Right cardiac atrium (tissue), 5 donors: ENCODE results near the gene ACSL5. TPM values are rescaled to one million over a fixed set of nuclear protein-coding genes. Genes with fewer than 3 reads are reported as not detected.
A peak's percentile ranks its signal among the peaks of the same experiment; 100 is the strongest.
"Not testable (repeated sequence)": the region's sequence is repeated elsewhere in the genome, so short reads cannot be mapped to it uniquely, and the experiment has no call there.

Experiments used
- ATAC-seq, 2 donors: fragments of 200-7000 bp; cut with Tn5 transposase; one replicate each; pipeline versions ENCODE4 v1.8.0 to v1.9.1; 2020; ENCODE audit warnings: moderate library complexity in 2 of 2, mild to moderate bottlenecking in 1 of 2
- DNase-seq, 3 donors: peaks; one replicate each; pipeline ENCODE4 v3.0.0-alpha.2; 2020
- H3K27ac ChIP-seq: one replicate; pipeline ENCODE4 v1.5.1; 2013; ENCODE audit warnings: mild to moderate bottlenecking, low read length, control low read depth, moderate library complexity
- H3K27me3 ChIP-seq: one replicate; pipeline ENCODE4 v1.6.1; 2013; ENCODE audit not compliant: control insufficient read depth, insufficient read depth
- H3K4me1 ChIP-seq: one replicate; pipeline ENCODE4 v1.6.1; 2013; ENCODE audit warnings: low read length; ENCODE audit not compliant: control insufficient read depth, insufficient read depth
- H3K4me3 ChIP-seq: one replicate; pipeline ENCODE4 v1.5.1; 2013; ENCODE audit warnings: low read length, control low read depth
- H3K9me3 ChIP-seq: one replicate; pipeline ENCODE4 v1.6.1; 2013; ENCODE audit warnings: low read length; ENCODE audit not compliant: control insufficient read depth
- WGBS: extraction: QIAGEN DNeasy Blood & Tissue Kit; methylation state at CpG from one replicate; pipeline ENCODE4 v1.1.7; 2013; 5-methylcytosine and 5-hydroxymethylcytosine counted together
- intact Hi-C, 4 donors: fragments of 100-400 bp; cut with DNase I; formaldehyde crosslinking; loops; one replicate each; pipeline versions ENCODE4 v1.11.0 to v1.14.0; 2022 to 2023
- polyA plus RNA-seq: library from polyadenylated mRNA; stranded (reverse); fragments of 200-250 nt; gene quantifications from one replicate; pipeline ENCODE4 v1.2.3, GENCODE V29; 2013
- total RNA-seq, 4 donors: library from RNA; stranded (reverse); fragmentation: NEBNext Ultra II Directional; extraction: Animal tissue kit (Norgen Biotek cat#: 25700); gene quantifications; one replicate each; pipeline ENCODE4 v1.2.1, GENCODE V29; 2021
- donor health status: healthy with polysubstance abuse.
- donor health status: DM: no; HTN: yes; CAD: no.
- donor health status: DM: no; HTN: no; CAD: no.
- donor health status: DM: no; HTN: yes; CAD: no; lungs with severe emphysema.
- donor health status: DM: yes; HTN: yes; CAD: no.

The ACSL5 gene
- total and polyA plus RNA-seq, 5 donors: 6.9 to 10.2 (median 7.7) TPM

GRCh38 chr10:112393341-112393740, 19.4 kb downstream of the ACSL5 start:
- intact Hi-C loops: no loop called here
- Histone ChIP-seq H3K9me3 (no peaks in the 10 kb centered on the region), H3K4me3 (no peak overlapping the region), H3K4me1 (peaks cover 4% of the 10 kb centered on the region), H3K27me3 (no peaks in the 10 kb centered on the region), H3K27ac (no peak overlapping the region)
- WGBS: 80% methylated on average over 1 of the region's 1 CpG
- ATAC-seq: no peak
- DNase-seq: no peak

- Histone ChIP-seq H3K27me3 (no peaks in the 10 kb centered on the region), H3K27ac (no peak overlapping the region), H3K9me3 (no peaks in the 10 kb centered on the region), H3K4me1 (peaks cover 4% of the 10 kb centered on the region), H3K4me3 (no peak overlapping the region)
- WGBS: 85% methylated on average over 2 of the region's 2 CpGs
- intact Hi-C loops: no loop called here
- DNase-seq (no peak), ATAC-seq (no peak)
Measured at GRCh38 chr10:112393827-112394226, 19.9 kb downstream of the ACSL5 start.

GRCh38 chr10:112394475-112394875, 20.6 kb downstream of the ACSL5 start:
- H3K4me1 ChIP-seq: peaks cover 2% of the 10 kb centered on the region
- ATAC-seq (peak in 1 of 2 donors; percentile 32), DNase-seq (no peak)
- WGBS: 79% methylated on average over 5 of the region's 5 CpGs
- intact Hi-C loops: no loop called here
- no peaks in the 10 kb centered on the region for H3K27me3 ChIP-seq
- no peak overlapping the region for H3K4me3 ChIP-seq
- no peaks in the 10 kb centered on the region for H3K9me3 ChIP-seq
- no peak overlapping the region for H3K27ac ChIP-seq

- no peak for DNase-seq
- Histone ChIP-seq H3K9me3 (no peaks in the 10 kb centered on the region), H3K27me3 (no peaks in the 10 kb centered on the region), H3K4me1 (peaks cover 2% of the 10 kb centered on the region), H3K4me3 (no peak overlapping the region), H3K27ac (no peak overlapping the region)
- ATAC-seq: no peak
- intact Hi-C loops: no loop called here
- 78% methylated on average over 5 of the region's 5 CpGs for WGBS
Measured at GRCh38 chr10:112395809-112396530, 22.1 kb downstream of the ACSL5 start.

GRCh38 chr10:112397592-112397991, 23.7 kb downstream of the ACSL5 start:
- Histone ChIP-seq H3K9me3 (no peaks in the 10 kb centered on the region), H3K4me3 (no peak overlapping the region), H3K27me3 (no peaks in the 10 kb centered on the region), H3K27ac (no peak overlapping the region), H3K4me1 (peaks cover 2% of the 10 kb centered on the region)
- ATAC-seq (no peak), DNase-seq (no peak)
- WGBS: 87% methylated on average over 2 of the region's 2 CpGs
- intact Hi-C loops: no loop called here

- no peaks in the 10 kb centered on the region for H3K4me1 ChIP-seq
- intact Hi-C loops: no loop called here
- WGBS: 80% methylated on average over 2 of the region's 2 CpGs
- ATAC-seq (no peak), DNase-seq (no peak)
- no peak overlapping the region for H3K4me3 ChIP-seq
- H3K27me3 ChIP-seq: no peaks in the 10 kb centered on the region
- H3K9me3 ChIP-seq: no peaks in the 10 kb centered on the region
- H3K27ac ChIP-seq: no peak overlapping the region
Measured at GRCh38 chr10:112402917-112403316, 29.0 kb downstream of the ACSL5 start.

DNA sequence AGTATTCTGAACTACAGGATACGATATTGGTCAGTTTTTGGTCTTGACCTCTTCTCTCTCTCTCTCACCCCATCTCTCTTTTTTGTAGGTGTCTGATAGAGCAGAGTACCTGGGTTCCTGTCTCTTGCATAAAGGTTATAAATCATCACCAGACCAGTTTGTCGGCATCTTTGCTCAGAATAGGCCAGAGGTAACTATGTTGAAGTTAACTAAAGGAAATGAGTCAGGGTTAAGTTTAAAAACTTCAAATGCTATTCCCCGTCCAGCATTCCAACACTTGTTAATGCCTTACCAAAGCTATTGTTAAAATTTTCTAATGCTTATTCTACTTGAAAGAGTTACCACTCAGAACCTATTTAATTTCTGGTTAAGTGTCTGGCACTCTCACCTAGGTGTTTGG, 30.7 kb downstream of the ACSL5 start:
- H3K27me3 ChIP-seq: no peaks in the 10 kb centered on the region
- intact Hi-C loops: no loop called here
- no peaks in the 10 kb centered on the region for H3K9me3 ChIP-seq
- no peak overlapping the region for H3K27ac ChIP-seq
- DNase-seq (no peak), ATAC-seq (no peak)
- no peak overlapping the region for H3K4me3 ChIP-seq
- H3K4me1 ChIP-seq: no peaks in the 10 kb centered on the region
- 79% methylated on average over 3 of the region's 3 CpGs for WGBS

DNA sequence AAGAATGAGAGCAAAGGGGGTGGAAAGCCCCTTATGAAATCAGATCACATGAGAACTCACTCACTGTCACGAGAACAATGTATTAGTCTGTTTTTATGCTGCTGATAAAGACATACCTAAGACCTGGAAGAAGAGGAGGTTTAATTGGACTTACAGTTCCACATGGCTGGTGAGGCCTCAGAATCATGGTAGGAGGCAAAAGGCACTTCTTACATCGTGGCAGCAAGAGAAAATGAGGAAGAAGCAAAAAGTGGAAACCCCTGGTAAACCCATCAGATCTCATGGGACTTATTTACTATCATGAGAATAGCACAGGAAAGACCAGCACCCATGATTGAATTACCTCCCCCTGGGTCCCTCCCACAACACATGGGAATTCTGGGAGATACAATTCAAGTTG, 32.9 kb downstream of the ACSL5 start:
- DNase-seq, ATAC-seq, H3K4me1 ChIP-seq, intact Hi-C loops, H3K27me3 ChIP-seq, H3K9me3 ChIP-seq, H3K27ac ChIP-seq, H3K4me3 ChIP-seq: not testable (repeated sequence)
- 77% methylated on average over 2 of the region's 2 CpGs for WGBS

- H3K4me3 ChIP-seq: no peak overlapping the region
- intact Hi-C loops: no loop called here
- H3K27ac ChIP-seq: no peak overlapping the region
- 91% methylated on average over 1 of the region's 1 CpG for WGBS
- ATAC-seq: no peak
- no peaks in the 10 kb centered on the region for H3K4me1 ChIP-seq
- no peak for DNase-seq
- H3K27me3 ChIP-seq: no peaks in the 10 kb centered on the region
- no peaks in the 10 kb centered on the region for H3K9me3 ChIP-seq
Measured at GRCh38 chr10:112407696-112408095, 33.8 kb downstream of the ACSL5 start.

- no peak overlapping the region for H3K4me3 ChIP-seq
- H3K27ac ChIP-seq: no peak overlapping the region
- H3K9me3 ChIP-seq: no peaks in the 10 kb centered on the region
- no peaks in the 10 kb centered on the region for H3K27me3 ChIP-seq
- H3K4me1 ChIP-seq: no peaks in the 10 kb centered on the region
- 75% methylated on average over 2 of the region's 2 CpGs for WGBS
- ATAC-seq: no peak
- no peak for DNase-seq
- intact Hi-C loops: no loop called here
Measured at GRCh38 chr10:112409299-112409698, 35.4 kb downstream of the ACSL5 start.

- no peak overlapping the region for H3K4me3 ChIP-seq
- intact Hi-C loops: no loop called here
- no peak for DNase-seq
- H3K27me3 ChIP-seq: no peaks in the 10 kb centered on the region
- ATAC-seq: no peak
- H3K9me3 ChIP-seq: no peaks in the 10 kb centered on the region
- no peaks in the 10 kb centered on the region for H3K4me1 ChIP-seq
- no peak overlapping the region for H3K27ac ChIP-seq
- WGBS: 57% methylated on average over 4 of the region's 4 CpGs
Measured at GRCh38 chr10:112409755-112410154, 35.8 kb downstream of the ACSL5 start.

DNA sequence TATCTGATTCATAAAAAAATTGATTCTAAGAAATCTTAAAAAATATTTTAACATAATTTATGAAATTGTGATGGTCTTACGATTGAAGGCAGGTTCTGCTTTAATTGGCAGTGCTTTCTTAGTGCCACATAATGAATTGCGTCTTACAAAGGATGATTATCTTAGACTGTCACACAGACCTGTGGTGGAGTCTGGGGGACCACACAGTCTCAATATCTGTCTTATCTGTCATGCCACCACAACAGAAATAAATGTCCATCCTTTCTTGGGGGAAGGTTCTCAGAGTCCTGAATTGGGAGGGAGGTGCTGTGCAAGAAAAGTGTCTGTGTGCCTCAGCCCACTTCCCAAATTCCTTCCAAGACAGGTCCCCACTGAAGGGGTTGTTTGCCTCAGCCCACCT, 38.8 kb downstream of the ACSL5 start:
- Histone ChIP-seq H3K27me3 (no peaks in the 10 kb centered on the region), H3K9me3 (no peaks in the 10 kb centered on the region), H3K27ac (no peak overlapping the region), H3K4me3 (no peak overlapping the region), H3K4me1 (no peaks in the 10 kb centered on the region)
- 92% methylated on average over 2 of the region's 2 CpGs for WGBS
- DNase-seq (no peak), ATAC-seq (no peak)
- intact Hi-C loops: no loop called here
